ENCODE measurements around the gene WWOX. TPM values are rescaled to one million over a fixed set of nuclear protein-coding genes. Genes with fewer than 3 reads are reported as not detected.
A peak's percentile ranks its signal among the peaks of the same experiment; 100 is the strongest.

WWOX gene
- total and polyA plus RNA-seq, 2 of the 4 experiments (the other 2 are of a cell fraction), result 2.7 to 5.4 TPM

DNA sequence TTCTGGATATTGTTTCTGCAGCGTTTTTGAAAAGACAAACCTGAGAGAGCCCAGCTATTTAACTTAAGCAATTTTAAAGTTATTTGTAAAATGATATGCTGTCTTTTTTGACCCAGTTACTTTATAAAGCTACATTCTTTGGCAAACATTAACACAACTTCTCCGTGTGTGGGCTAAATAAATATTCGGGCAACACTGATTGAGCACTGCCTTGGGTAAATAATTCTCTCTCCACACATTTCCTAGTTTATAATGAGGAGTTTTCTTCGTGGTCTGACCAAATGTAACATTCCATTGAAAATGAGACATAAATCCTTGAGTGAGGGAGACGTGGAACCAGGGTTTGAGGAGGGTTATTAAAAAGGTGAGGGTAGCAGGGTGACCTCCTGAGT is 142.8 kb downstream of the WWOX start:
- no peaks in the 10 kb centered on the region for H3K4me1 ChIP-seq (ENCODE audit: control insufficient read depth, insufficient read depth, low read length)
- H2AK9ac ChIP-seq (replicated peaks; ENCODE audit: low read depth, low read length, poor library complexity), result no peak overlapping the region
- BruUV-seq (replicated peaks), result no TSS peak
- dilution Hi-C loops (cut with HindIII; ENCODE audit: low sequenced_read_pairs, unreplicated experiment), result no loop called here
- no peak overlapping the region for H4K5ac ChIP-seq (ENCODE audit: low read depth, low read length)
- no CpG with 5 or more reads among the region's 5 CpGs for WGBS, 2 experiments (ENCODE audit: extremely low coverage in 2 of 2, insufficient read length in 1 of 2)
- no peak overlapping the region for H3K4ac ChIP-seq (ENCODE audit: low read depth, low read length)
- H3K56ac ChIP-seq (ENCODE audit: extremely low read depth, insufficient read depth, low read length), result no peak overlapping the region
- TF ChIP-seq MAFK (IDR thresholded peaks at IDR 0.05; ENCODE audit: low read depth, low read length) (no peak), MAZ (IDR thresholded peaks at IDR 0.05; ENCODE audit: borderline replicate concordance, low read depth, low read length) (no peak), CHD1 (IDR thresholded peaks at IDR 0.05; ENCODE audit: low read depth, low read length) (no peak)
- TF ChIP-seq, protein P1, sequence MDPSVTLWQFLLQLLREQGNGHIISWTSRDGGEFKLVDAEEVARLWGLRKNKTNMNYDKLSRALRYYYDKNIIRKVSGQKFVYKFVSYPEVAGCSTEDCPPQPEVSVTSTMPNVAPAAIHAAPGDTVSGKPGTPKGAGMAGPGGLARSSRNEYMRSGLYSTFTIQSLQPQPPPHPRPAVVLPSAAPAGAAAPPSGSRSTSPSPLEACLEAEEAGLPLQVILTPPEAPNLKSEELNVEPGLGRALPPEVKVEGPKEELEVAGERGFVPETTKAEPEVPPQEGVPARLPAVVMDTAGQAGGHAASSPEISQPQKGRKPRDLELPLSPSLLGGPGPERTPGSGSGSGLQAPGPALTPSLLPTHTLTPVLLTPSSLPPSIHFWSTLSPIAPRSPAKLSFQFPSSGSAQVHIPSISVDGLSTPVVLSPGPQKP (IDR thresholded peaks at IDR 0.05; ENCODE audit: borderline replicate concordance, low read depth, low read length), result no peak
- TF ChIP-seq, protein P2, sequence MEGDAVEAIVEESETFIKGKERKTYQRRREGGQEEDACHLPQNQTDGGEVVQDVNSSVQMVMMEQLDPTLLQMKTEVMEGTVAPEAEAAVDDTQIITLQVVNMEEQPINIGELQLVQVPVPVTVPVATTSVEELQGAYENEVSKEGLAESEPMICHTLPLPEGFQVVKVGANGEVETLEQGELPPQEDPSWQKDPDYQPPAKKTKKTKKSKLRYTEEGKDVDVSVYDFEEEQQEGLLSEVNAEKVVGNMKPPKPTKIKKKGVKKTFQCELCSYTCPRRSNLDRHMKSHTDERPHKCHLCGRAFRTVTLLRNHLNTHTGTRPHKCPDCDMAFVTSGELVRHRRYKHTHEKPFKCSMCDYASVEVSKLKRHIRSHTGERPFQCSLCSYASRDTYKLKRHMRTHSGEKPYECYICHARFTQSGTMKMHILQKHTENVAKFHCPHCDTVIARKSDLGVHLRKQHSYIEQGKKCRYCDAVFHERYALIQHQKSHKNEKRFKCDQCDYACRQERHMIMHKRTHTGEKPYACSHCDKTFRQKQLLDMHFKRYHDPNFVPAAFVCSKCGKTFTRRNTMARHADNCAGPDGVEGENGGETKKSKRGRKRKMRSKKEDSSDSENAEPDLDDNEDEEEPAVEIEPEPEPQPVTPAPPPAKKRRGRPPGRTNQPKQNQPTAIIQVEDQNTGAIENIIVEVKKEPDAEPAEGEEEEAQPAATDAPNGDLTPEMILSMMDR (conservative IDR thresholded peaks at IDR 0.05; ENCODE audit: low read depth, low read length), result no peak
- H3K9me3 ChIP-seq (ENCODE audit: control insufficient read depth, insufficient read depth, low read length), result peaks cover 2% of the 10 kb centered on the region; the same call in 1 of the 2 replicates
- no peaks in the 10 kb centered on the region for H3K36me3 ChIP-seq (ENCODE audit: control insufficient read depth, insufficient read depth, low read length)
- peak; percentile 29; the same call in 1 of the 2 replicates for ATAC-seq (ENCODE audit: low read depth)
- in situ Hi-C loops (cut with MboI; ENCODE audit: low sequenced_read_pairs), result no loop called here
- no peaks in the 10 kb centered on the region for H4K20me1 ChIP-seq (ENCODE audit: insufficient read depth, low read length)
- H3K18ac ChIP-seq (ENCODE audit: low read depth, low read length), result no peak overlapping the region
- H2BK120ac ChIP-seq (ENCODE audit: low read depth, low read length), result no peak overlapping the region
- H2AK5ac ChIP-seq (ENCODE audit: low read depth, low read length), result no peak overlapping the region
- no peak overlapping the region for H2BK20ac ChIP-seq (ENCODE audit: low read depth, low read length)
- no peak overlapping the region for H4K91ac ChIP-seq (ENCODE audit: insufficient read depth, low read depth, low read length)
- no peak overlapping the region for H3K4me3 ChIP-seq (ENCODE audit: insufficient read depth, low read depth, low read length)
- no peaks in the 10 kb centered on the region for H3K79me1 ChIP-seq (ENCODE audit: low read depth in 1 of 2, low read length in 2 of 2)
- H3K14ac ChIP-seq (replicated peaks; ENCODE audit: low read depth, low read length), result no peak overlapping the region
- no peaks in the 10 kb centered on the region; the same call in 1 of the 2 replicates for H3K27me3 ChIP-seq (ENCODE audit: control insufficient read depth, insufficient read depth, low read length)
- no peak overlapping the region for H2BK15ac ChIP-seq (ENCODE audit: low read depth, low read length)
- intact Hi-C loops (cut with micrococcal nuclease), result no loop called here
- no peaks in the 10 kb centered on the region for H3K9me1 ChIP-seq (ENCODE audit: insufficient read depth, low read length)
- no peak for DNase-seq
- ChIA-PET CTCF (no interaction called here), POLR2A (ENCODE audit: unreplicated experiment) (interaction anchor here (0.6 kb wide), 1 partner anchor 13 kb away, joined by 4 read pairs; no protein-coding TSS in a partner anchor)
- no peak overlapping the region for H2AFZ ChIP-seq (replicated peaks; ENCODE audit: low read length, poor library complexity)
- no peak overlapping the region for H2BK5ac ChIP-seq (ENCODE audit: low read depth, low read length, poor library complexity, severe bottlenecking)
- no peak overlapping the region for H3K23ac ChIP-seq (ENCODE audit: low read depth, low read length)
- no peak overlapping the region for H4K8ac ChIP-seq (ENCODE audit: low read depth in 2 of 2, low read length in 2 of 2)
- no peak overlapping the region for H3K9ac ChIP-seq (ENCODE audit: low read depth, low read length)
- no peak overlapping the region for H3K4me2 ChIP-seq (ENCODE audit: low read depth, low read length)
- no peak overlapping the region for H3K27ac ChIP-seq (ENCODE audit: insufficient read depth, low read length)
